GM12878 (cell line): ENCODE measurements around the gene LHX5.

Experiments used
- CEBPB ChIP-seq, 2 experiments: fragments of 150-350 bp in 1 of 2; IDR thresholded peaks; 2 replicates each; pipeline ENCODE4 v1.6.1; 2012 to 2014; ENCODE audit warnings: low read depth in 2 of 2, low read length in 2 of 2, borderline replicate concordance in 1 of 2, inconsistent platforms in 1 of 2
- HDGF ChIP-seq: fragments of 450-650 bp; IDR thresholded peaks from 2 replicates; pipeline ENCODE4 v1.6.1; 2016; ENCODE audit warnings: antibody characterized with exemption
- KDM1A ChIP-seq: fragments of 200-600 bp; sonication (generic); IDR thresholded peaks from 2 replicates; pipeline ENCODE4 v1.6.1; 2016; ENCODE audit warnings: borderline replicate concordance
- POLR2A ChIP-seq: IDR thresholded peaks from 2 replicates; pipeline ENCODE4 v1.6.1; 2011; ENCODE audit warnings: low read depth, mild to moderate bottlenecking, low read length
- POLR2AphosphoS5 ChIP-seq: IDR thresholded peaks from 2 replicates; pipeline ENCODE4 v1.6.1; 2011; ENCODE audit warnings: mild to moderate bottlenecking, low read length, inconsistent platforms
- RELA ChIP-seq: fragments of 450-650 bp; IDR thresholded peaks from 2 replicates; pipeline ENCODE4 v1.8.0; 2014; ENCODE audit warnings: borderline replicate concordance; ENCODE audit not compliant: partially characterized antibody
- ZSCAN29 ChIP-seq: fragments of 450-650 bp; IDR thresholded peaks from 2 replicates; pipeline ENCODE4 v1.6.1; 2017; ENCODE audit warnings: mild to moderate bottlenecking, moderate library complexity
- TF ChIP-seq, protein P1 (sequence below), 3 experiments: IDR thresholded peaks in 2 of 3; conservative IDR thresholded peaks in 1 of 3; 2 replicates each; pipeline ENCODE4 v1.5.1; 2011; ENCODE audit warnings: low read depth in 3 of 3, low read length in 3 of 3, mild to moderate bottlenecking in 3 of 3, control low read depth in 2 of 3, moderate library complexity in 2 of 3, inconsistent platforms in 1 of 3, mixed read lengths in 1 of 3; ENCODE audit not compliant: control insufficient read depth in 2 of 3, insufficient read depth in 1 of 3; ENCODE audit errors: extremely low read depth in 1 of 3
- TF ChIP-seq, protein P2 (sequence below): IDR thresholded peaks from 2 replicates; pipeline ENCODE4 v1.6.1; 2011; ENCODE audit warnings: low read depth, low read length, improper control_type of control experiment, borderline replicate concordance
- TF ChIP-seq, protein P3 (sequence below): IDR thresholded peaks from 2 replicates; pipeline ENCODE4 v1.6.1; 2012; ENCODE audit warnings: low read depth, low read length, improper control_type of control experiment
- TF ChIP-seq, protein P4 (sequence below): IDR thresholded peaks from 2 replicates; pipeline ENCODE4 v1.6.1; 2012; ENCODE audit warnings: low read depth, low read length, improper control_type of control experiment

DNA sequence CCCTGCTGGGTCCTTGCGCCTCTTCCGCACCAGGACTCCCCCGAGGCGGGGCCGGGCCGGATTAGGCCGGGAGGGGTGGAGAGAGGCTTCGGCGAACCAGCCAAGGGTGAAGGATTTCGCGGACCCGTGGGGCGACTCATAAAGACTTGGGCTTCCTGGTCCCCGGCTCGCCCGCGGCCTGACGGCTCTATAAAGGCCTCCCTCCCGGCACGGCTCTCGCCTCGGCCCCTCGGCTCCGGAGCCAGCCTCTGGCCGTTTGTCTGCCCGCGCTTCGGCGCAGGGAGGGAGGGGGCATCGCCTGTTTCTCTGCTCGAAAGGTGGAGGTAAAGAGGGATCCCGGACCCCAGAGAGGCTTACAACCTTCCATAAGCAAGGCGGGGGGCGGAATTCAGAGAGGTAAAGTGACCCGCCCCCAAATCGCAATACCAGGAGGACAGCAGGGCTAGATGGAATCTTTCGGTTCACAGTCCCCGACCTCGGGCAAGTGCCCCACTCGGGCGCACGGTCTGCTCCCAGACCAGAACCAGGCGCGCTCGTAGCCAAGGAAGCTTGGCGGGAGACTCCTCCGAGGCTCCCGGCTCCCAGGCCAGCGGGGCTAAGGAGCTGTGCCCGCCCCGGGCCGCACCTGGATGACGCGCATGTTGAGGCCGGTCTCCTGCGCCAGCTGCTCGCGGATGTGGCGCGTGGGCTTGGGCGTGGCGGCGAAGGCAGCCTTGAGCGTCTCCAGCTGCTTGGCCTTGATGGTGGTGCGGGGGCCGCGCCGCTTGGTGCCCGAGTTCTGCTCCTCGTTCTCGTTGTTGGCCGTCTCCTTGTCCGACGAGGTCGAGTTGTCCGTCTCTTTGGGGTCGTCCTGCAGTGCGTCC, 3.9 kb downstream of the LHX5 start:
- TF ChIP-seq, protein P1, sequence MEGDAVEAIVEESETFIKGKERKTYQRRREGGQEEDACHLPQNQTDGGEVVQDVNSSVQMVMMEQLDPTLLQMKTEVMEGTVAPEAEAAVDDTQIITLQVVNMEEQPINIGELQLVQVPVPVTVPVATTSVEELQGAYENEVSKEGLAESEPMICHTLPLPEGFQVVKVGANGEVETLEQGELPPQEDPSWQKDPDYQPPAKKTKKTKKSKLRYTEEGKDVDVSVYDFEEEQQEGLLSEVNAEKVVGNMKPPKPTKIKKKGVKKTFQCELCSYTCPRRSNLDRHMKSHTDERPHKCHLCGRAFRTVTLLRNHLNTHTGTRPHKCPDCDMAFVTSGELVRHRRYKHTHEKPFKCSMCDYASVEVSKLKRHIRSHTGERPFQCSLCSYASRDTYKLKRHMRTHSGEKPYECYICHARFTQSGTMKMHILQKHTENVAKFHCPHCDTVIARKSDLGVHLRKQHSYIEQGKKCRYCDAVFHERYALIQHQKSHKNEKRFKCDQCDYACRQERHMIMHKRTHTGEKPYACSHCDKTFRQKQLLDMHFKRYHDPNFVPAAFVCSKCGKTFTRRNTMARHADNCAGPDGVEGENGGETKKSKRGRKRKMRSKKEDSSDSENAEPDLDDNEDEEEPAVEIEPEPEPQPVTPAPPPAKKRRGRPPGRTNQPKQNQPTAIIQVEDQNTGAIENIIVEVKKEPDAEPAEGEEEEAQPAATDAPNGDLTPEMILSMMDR (IDR thresholded peaks at IDR 0.05 in 2 of 3, conservative IDR thresholded peaks at IDR 0.05 in 1 of 3; ENCODE audit: control insufficient read depth in 2 of 3, extremely low read depth in 1 of 3, insufficient read depth in 1 of 3, low read depth in 3 of 3, low read length in 3 of 3), result no peak
- TF ChIP-seq, protein P2, sequence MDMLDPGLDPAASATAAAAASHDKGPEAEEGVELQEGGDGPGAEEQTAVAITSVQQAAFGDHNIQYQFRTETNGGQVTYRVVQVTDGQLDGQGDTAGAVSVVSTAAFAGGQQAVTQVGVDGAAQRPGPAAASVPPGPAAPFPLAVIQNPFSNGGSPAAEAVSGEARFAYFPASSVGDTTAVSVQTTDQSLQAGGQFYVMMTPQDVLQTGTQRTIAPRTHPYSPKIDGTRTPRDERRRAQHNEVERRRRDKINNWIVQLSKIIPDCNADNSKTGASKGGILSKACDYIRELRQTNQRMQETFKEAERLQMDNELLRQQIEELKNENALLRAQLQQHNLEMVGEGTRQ, result no peak
- TF ChIP-seq POLR2AphosphoS5 (no peak), POLR2A (no peak), CEBPB (IDR thresholded peaks at IDR 0.05; ENCODE audit: borderline replicate concordance in 1 of 2, low read depth in 2 of 2, low read length in 2 of 2) (no peak), ZSCAN29 (no peak), KDM1A (no peak), HDGF (no peak), RELA (no peak)
- TF ChIP-seq, protein P3, sequence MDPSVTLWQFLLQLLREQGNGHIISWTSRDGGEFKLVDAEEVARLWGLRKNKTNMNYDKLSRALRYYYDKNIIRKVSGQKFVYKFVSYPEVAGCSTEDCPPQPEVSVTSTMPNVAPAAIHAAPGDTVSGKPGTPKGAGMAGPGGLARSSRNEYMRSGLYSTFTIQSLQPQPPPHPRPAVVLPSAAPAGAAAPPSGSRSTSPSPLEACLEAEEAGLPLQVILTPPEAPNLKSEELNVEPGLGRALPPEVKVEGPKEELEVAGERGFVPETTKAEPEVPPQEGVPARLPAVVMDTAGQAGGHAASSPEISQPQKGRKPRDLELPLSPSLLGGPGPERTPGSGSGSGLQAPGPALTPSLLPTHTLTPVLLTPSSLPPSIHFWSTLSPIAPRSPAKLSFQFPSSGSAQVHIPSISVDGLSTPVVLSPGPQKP, result no peak
- TF ChIP-seq, protein P4, sequence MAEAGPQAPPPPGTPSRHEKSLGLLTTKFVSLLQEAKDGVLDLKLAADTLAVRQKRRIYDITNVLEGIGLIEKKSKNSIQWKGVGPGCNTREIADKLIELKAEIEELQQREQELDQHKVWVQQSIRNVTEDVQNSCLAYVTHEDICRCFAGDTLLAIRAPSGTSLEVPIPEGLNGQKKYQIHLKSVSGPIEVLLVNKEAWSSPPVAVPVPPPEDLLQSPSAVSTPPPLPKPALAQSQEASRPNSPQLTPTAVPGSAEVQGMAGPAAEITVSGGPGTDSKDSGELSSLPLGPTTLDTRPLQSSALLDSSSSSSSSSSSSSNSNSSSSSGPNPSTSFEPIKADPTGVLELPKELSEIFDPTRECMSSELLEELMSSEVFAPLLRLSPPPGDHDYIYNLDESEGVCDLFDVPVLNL, result no peak
